ENCODE measurements around the gene KIAA1549.
"Not testable (repeated sequence)": the region's sequence is repeated elsewhere in the genome, so short reads cannot be mapped to it uniquely, and the experiment has no call there.

KIAA1549 gene

DNA sequence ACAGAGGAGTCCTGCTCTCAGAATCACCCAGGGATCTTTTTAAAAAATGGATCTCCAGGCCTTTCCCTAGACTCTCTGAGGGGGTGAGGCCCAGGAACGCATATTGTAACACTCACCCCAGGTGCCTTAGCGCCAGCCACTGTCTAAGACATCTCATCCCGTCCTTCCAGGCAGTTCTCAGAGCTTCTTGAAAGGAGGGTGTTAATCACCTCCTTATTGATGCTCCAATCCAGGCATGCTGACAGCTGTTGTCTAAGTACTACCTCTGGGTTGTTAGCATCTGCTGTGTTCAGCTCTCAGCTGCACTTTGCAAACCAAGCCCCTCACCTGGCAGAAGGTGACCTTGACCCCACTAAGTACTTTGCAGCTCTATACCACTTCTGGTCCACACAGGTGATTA is 36.0 kb downstream of the KIAA1549 start:
- peak; percentile 26 for DNase-seq (ENCODE audit: low read depth, low spot score)

DNA sequence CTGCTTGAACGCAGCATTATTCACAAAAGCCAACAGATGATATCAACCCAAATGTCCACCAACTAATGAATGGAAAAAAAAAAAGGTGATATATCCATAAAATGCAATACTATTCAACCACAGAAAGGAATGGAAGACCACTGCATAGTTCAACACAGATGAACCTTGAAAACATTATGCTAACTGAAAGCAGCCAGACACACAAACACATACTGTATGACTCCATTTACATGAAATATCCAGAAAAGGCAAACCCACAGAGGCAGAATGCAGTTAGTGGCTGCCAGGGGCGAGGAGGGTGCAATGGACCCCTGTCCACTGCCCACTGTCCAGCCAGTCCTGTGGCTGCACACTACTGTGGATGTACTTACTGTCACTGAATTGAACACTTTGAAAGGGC is 36.6 kb downstream of the KIAA1549 start:
- DNase-seq (ENCODE audit: low read depth, low spot score): no peak

GRCh38 chr7:138943061-138943460 is 38.1 kb downstream of the KIAA1549 start:
- no peak for DNase-seq (ENCODE audit: low read depth, low spot score)

- DNase-seq (ENCODE audit: low read depth, low spot score): no peak
Measured at GRCh38 chr7:138941545-138941944, 39.6 kb downstream of the KIAA1549 start.

- not testable (repeated sequence) for DNase-seq (ENCODE audit: low read depth, low spot score)
Measured at GRCh38 chr7:138940602-138941001, 40.6 kb downstream of the KIAA1549 start.

DNA sequence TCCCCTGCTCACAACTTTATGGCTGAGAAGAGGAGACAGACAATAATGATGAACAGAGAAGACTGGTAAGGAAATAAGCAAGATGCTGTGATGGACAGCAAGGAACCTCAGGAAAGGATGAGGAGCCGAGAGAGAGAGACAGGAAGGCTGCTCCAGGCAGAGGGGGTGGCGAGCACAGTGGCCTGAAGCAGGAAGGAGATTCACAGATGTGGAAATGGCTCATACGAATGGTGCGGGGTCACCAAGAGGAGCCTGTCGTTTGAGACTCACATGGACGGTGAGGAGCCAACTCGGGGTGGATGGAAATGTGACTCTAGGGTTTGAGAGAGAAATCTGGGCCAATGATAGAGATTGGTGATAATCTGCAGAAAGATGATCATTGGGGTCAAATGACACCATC is 43.7 kb downstream of the KIAA1549 start:
- DNase-seq (ENCODE audit: low read depth, low spot score): no peak

DNA sequence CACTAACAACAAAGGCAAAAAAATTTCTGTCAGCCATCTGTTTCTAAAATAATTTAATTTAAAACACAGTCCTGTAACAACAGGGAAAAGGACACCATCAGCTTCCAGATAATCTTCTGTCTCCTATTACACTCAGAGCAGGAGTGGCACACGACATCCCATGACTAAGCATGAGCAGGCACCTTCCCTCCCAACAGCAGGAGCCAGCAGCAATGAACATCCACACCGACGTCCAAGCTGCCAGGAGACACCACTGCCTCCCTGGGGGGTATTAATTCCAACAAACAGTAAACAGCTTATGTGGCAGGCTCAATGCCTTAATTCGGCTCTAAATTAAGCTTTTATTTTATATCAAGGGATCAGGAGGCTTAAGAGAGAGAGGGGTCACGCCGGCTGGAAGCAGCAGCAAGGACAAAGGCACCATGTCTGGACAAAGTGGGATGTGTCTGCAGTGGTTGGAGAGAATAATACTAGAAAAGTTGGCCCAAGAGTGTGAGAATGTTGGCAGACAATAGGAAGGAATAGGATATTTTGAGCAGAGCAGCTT is 45.7 kb downstream of the KIAA1549 start:
- peak; percentile 51 for DNase-seq (ENCODE audit: low read depth, low spot score)

- DNase-seq (ENCODE audit: low read depth, low spot score): peak; percentile 17
Measured at GRCh38 chr7:138934861-138935260, 46.3 kb downstream of the KIAA1549 start.

DNA sequence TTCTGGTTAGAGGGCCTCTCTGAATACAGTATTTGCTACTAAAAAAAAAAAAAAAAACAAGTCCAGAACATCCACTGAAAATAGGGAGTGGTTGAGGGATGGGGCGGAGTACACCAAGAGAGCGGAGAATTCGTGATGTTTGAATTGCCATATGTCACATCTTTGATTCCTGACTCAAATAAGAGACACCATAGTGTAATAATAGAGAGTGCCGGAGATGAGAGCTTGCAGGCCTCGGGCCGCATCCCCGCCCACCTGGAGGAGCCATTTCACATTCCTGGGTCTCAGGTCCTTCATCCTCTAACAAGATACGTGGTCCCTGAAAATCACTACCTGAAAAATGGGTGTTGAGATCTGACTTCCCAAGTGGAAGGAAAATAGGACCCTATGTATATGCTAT is 46.8 kb downstream of the KIAA1549 start:
- no peak for DNase-seq (ENCODE audit: low read depth, low spot score)

- DNase-seq (ENCODE audit: low read depth, low spot score): no peak
Measured at GRCh38 chr7:138932870-138933269, 48.3 kb downstream of the KIAA1549 start.

GRCh38 chr7:138932427-138932826 is 48.8 kb downstream of the KIAA1549 start:
- DNase-seq (ENCODE audit: low read depth, low spot score): no peak

- DNase-seq (ENCODE audit: low read depth, low spot score): no peak
Measured at GRCh38 chr7:138929969-138930368, 51.2 kb downstream of the KIAA1549 start.

DNA sequence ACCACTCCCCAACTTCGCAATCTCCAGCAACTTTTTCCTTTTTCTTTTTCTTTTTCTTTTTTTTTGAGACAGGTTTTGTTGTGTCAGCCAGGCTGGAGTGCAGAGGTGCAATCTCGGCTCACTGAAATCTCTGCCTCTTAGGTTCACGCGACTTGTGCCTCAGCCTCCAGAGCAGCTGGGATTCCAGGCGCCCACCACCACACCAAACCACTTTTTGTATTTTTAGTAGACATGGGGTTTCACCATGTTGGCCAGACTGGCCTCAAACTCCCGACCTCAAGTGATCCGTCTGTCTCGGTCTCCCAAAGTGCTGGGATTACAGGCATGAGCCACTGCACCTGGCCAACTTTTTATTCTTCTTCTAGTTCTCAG is 55.0 kb downstream of the KIAA1549 start:
- no peak for DNase-seq (ENCODE audit: low read depth, low spot score)

GRCh38 chr7:138924501-138925225 is 56.5 kb downstream of the KIAA1549 start:
- peak; percentile 16 for DNase-seq (ENCODE audit: low read depth, low spot score)

GRCh38 chr7:138921277-138921676 is 59.9 kb downstream of the KIAA1549 start:
- no peak for DNase-seq (ENCODE audit: low read depth, low spot score)

GRCh38 chr7:138919911-138920310 is 61.3 kb downstream of the KIAA1549 start:
- no peak for DNase-seq (ENCODE audit: low read depth, low spot score)

DNA sequence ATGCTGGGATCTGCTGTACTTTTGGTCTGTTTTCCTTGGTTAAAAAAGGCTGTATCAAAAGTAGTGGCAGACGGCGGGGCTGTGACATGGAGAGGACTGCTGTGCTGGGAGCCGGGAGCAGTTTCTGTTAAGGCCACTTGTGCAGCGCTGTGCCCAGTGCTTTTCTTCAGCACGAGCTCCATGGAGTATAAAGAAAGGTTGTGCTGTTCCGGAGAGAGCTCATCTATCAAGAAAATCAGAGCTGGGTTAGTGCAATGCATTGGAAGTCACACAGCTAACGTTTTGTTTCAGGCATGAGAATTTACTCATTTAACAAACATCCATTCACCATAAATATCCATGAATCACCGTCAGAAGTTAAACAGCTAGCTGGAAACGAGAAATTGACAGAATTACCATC is 62.0 kb downstream of the KIAA1549 start:
- no peak for DNase-seq (ENCODE audit: low read depth, low spot score)

GRCh38 chr7:138918756-138919155 is 62.4 kb downstream of the KIAA1549 start:
- DNase-seq (ENCODE audit: low read depth, low spot score): no peak

DNA sequence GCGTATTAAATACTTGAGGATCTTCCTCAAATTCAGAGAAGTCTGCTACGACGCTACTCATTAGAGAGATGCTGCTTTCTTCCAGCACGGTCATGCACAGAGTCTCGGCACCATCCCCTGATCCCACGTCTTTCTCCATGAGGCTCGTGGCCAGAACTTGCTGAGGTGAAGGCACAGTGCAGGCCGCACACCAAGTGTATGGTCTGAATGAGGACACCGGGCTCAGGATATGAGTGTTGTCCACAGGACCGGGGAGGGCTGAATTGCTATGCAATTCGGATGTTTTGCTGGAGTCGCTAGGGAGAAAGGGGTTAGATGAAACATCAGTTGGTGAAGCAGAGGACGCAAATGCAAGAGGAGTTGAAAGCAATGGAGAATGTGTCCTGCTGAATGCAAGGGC is 63.0 kb downstream of the KIAA1549 start:
- no peak for DNase-seq (ENCODE audit: low read depth, low spot score)

GRCh38 chr7:138917771-138918170 is 63.4 kb downstream of the KIAA1549 start:
- no peak for DNase-seq (ENCODE audit: low read depth, low spot score)

- DNase-seq (ENCODE audit: low read depth, low spot score): no peak
Measured at GRCh38 chr7:138916731-138917130, 64.5 kb downstream of the KIAA1549 start.

DNA sequence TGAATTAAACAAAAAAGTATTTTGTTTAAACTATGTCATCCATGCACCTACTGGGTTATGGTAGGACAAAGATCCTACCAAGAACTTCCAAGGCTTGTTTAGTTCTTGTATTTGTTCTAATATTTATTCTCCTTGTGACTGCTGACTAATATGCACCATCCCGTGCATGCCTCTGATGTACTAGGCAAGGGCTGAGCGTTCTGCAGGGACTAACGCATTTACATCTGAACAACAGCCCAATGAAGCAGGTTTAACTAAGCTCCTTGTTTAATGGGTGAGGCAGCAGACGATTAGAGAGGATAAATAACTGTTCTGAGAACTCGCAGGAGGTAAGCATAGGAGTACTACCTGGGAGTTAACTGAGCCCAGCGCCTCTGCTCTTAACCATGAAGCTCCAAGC is 64.9 kb downstream of the KIAA1549 start:
- DNase-seq (ENCODE audit: low read depth, low spot score): no peak

DNA sequence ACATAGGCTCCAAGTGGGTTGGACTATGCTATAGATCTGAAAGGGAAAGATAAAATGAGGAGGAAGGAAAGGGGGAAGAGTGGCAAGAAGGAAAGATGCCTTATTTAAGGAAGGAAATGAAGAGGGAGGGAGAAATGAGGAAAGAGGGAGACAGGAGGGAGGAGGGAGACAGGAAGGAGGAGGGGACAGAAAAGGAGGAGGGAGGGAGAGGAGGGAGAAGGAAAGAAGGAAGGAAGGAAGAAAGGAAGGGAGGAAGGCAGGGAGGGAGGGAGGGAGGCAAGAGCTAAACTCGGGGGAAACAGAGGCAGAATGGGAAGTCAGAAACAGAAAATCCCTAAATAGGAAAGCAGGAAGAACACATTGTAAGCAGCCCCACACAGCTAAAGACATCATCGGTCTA is 67.4 kb downstream of the KIAA1549 start:
- no peak for DNase-seq (ENCODE audit: low read depth, low spot score)

- no peak for DNase-seq (ENCODE audit: low read depth, low spot score)
Measured at GRCh38 chr7:138911007-138911406, 70.2 kb downstream of the KIAA1549 start.
